ENCODE data around the gene CHURC1. TPM values are rescaled to one million over a fixed set of nuclear protein-coding genes. Genes with fewer than 3 reads are reported as not detected.
A peak's percentile ranks its signal among the peaks of the same experiment; 100 is the strongest.

Gene CHURC1
- total and polyA plus RNA-seq, 2 of the 13 experiments (the other 11 are each of a cell fraction or from before 2014, with no cell fraction given) = 41.1 to 74.4 TPM

DNA sequence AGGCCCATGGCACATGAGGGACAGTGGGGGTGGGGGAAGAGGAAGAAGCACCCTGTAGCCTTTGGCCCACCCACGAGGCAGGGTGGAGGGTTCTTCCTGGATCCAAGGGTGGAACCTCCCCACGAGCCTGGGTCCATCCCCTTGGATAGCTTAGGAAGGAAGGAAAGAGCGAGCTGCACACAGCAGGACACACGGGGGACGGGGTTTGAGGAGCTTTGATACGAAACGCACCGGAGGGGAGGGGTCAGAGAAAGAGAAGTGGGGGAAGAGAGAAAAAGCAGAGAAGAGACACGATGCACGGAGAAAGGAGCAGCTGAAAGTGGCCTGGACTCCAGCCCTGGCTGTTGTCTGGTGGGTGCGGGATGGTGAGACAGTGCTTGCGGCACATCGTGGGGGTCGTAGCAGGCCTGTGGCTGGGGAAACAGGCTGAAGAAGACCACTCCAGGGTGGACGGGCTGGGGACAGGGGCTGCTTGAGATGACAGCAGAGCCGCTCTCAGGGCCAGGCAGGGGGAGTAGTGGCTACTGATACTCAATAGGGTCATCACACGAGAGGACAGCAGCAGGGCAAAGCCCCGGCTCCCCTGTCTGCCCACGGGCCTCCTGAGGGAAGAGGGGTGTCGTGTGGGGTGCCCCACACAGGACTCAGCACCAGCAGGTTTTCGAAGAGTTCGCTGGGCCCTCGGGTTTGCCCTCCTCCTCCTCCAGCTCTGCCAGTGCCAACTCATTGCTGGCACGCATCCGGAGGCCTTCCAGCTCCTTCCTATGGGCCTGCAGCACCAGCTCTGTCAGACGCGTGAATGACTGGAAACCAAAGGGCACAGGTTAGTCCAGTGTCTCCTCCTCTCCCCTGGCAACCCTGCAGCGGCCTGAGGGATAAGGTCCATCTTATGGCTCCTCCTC lies 33.7 kb downstream of the CHURC1 start (continued):
- TF ChIP-seq NCOA2 (CRISPR knock-in tag; IDR thresholded peaks at IDR 0.05) = peak; percentile 66
- peak; percentile 49; the same call in 1 of the 2 replicates for TF ChIP-seq RBFOX2 (IDR thresholded peaks at IDR 0.05; ENCODE audit: low read depth, low read length)
- TF ChIP-seq, protein P1, sequence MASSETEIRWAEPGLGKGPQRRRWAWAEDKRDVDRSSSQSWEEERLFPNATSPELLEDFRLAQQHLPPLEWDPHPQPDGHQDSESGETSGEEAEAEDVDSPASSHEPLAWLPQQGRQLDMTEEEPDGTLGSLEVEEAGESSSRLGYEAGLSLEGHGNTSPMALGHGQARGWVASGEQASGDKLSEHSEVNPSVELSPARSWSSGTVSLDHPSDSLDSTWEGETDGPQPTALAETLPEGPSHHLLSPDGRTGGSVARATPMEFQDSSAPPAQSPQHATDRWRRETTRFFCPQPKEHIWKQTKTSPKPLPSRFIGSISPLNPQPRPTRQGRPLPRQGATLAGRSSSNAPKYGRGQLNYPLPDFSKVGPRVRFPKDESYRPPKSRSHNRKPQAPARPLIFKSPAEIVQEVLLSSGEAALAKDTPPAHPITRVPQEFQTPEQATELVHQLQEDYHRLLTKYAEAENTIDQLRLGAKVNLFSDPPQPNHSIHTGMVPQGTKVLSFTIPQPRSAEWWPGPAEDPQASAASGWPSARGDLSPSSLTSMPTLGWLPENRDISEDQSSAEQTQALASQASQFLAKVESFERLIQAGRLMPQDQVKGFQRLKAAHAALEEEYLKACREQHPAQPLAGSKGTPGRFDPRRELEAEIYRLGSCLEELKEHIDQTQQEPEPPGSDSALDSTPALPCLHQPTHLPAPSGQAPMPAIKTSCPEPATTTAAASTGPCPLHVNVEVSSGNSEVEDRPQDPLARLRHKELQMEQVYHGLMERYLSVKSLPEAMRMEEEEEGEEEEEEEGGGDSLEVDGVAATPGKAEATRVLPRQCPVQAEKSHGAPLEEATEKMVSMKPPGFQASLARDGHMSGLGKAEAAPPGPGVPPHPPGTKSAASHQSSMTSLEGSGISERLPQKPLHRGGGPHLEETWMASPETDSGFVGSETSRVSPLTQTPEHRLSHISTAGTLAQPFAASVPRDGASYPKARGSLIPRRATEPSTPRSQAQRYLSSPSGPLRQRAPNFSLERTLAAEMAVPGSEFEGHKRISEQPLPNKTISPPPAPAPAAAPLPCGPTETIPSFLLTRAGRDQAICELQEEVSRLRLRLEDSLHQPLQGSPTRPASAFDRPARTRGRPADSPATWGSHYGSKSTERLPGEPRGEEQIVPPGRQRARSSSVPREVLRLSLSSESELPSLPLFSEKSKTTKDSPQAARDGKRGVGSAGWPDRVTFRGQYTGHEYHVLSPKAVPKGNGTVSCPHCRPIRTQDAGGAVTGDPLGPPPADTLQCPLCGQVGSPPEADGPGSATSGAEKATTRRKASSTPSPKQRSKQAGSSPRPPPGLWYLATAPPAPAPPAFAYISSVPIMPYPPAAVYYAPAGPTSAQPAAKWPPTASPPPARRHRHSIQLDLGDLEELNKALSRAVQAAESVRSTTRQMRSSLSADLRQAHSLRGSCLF (CRISPR knock-in tag; IDR thresholded peaks at IDR 0.05; ENCODE audit: borderline replicate concordance) = no peak
- TF ChIP-seq RFX5 (IDR thresholded peaks at IDR 0.05; ENCODE audit: low read depth, low read length) = peak; percentile 34; the same call in 1 of the 2 replicates
- TF ChIP-seq BHLHE40 (IDR thresholded peaks at IDR 0.05; ENCODE audit: low read length) = 0 out of 2 replicates have a peak, but pooled peaks have one; percentile 5
- 0 out of 2 replicates have a peak, but pooled peaks have one; percentile 32 for TF ChIP-seq KMT2A (CRISPR knock-in tag; IDR thresholded peaks at IDR 0.05)
- no peak for TF ChIP-seq ZNF256 (CRISPR knock-in tag; conservative IDR thresholded peaks at IDR 0.05)
- TF ChIP-seq, protein P2, sequence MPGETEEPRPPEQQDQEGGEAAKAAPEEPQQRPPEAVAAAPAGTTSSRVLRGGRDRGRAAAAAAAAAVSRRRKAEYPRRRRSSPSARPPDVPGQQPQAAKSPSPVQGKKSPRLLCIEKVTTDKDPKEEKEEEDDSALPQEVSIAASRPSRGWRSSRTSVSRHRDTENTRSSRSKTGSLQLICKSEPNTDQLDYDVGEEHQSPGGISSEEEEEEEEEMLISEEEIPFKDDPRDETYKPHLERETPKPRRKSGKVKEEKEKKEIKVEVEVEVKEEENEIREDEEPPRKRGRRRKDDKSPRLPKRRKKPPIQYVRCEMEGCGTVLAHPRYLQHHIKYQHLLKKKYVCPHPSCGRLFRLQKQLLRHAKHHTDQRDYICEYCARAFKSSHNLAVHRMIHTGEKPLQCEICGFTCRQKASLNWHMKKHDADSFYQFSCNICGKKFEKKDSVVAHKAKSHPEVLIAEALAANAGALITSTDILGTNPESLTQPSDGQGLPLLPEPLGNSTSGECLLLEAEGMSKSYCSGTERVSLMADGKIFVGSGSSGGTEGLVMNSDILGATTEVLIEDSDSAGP (CRISPR knock-in tag; IDR thresholded peaks at IDR 0.05; ENCODE audit: borderline replicate concordance) = peak; percentile 22; the same call in 1 of the 2 replicates
- TF ChIP-seq, protein P3, sequence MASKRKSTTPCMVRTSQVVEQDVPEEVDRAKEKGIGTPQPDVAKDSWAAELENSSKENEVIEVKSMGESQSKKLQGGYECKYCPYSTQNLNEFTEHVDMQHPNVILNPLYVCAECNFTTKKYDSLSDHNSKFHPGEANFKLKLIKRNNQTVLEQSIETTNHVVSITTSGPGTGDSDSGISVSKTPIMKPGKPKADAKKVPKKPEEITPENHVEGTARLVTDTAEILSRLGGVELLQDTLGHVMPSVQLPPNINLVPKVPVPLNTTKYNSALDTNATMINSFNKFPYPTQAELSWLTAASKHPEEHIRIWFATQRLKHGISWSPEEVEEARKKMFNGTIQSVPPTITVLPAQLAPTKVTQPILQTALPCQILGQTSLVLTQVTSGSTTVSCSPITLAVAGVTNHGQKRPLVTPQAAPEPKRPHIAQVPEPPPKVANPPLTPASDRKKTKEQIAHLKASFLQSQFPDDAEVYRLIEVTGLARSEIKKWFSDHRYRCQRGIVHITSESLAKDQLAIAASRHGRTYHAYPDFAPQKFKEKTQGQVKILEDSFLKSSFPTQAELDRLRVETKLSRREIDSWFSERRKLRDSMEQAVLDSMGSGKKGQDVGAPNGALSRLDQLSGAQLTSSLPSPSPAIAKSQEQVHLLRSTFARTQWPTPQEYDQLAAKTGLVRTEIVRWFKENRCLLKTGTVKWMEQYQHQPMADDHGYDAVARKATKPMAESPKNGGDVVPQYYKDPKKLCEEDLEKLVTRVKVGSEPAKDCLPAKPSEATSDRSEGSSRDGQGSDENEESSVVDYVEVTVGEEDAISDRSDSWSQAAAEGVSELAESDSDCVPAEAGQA (IDR thresholded peaks at IDR 0.05; ENCODE audit: low read depth) = no peak
- TF ChIP-seq, protein P3 (CRISPR knock-in tag; IDR thresholded peaks at IDR 0.05; ENCODE audit: borderline replicate concordance) = no peak
- peak; percentile 35; the same call in 1 of the 2 replicates for TF ChIP-seq KAT7 (CRISPR knock-in tag; IDR thresholded peaks at IDR 0.05; ENCODE audit: borderline replicate concordance)
- no peak for TF ChIP-seq ZNF234 (CRISPR knock-in tag; conservative IDR thresholded peaks at IDR 0.05)
- TF ChIP-seq RXRA (CRISPR knock-in tag; IDR thresholded peaks at IDR 0.05) = peak; percentile 56; the same call in 1 of the 2 replicates
- peak; percentile 25; the same call in 1 of the 2 replicates for TF ChIP-seq ZNF264 (CRISPR knock-in tag; IDR thresholded peaks at IDR 0.05)
- TF ChIP-seq NRL (CRISPR knock-in tag; IDR thresholded peaks at IDR 0.05; ENCODE audit: borderline replicate concordance) = peak; percentile 50; the same call in 1 of the 2 replicates
